ENCODE data around the gene NPM3.

NPM3 gene

GRCh38 chr10:101830322-101831168 is 47.3 kb upstream of the NPM3 start:
- Histone ChIP-seq H3K36me3 (replicated peaks; ENCODE audit: low read depth, low read length) (no peaks in the 10 kb centered on the region), H3K27me3 (ENCODE audit: low read depth, low read length) (no peaks in the 10 kb centered on the region), H3K79me2 (ENCODE audit: low read length) (no peaks in the 10 kb centered on the region), H3K9ac (ENCODE audit: low read length) (peak overlapping the region; percentile 71), H3K4me2 (ENCODE audit: low read length) (peak overlapping the region; percentile 96), H4K20me1 (ENCODE audit: insufficient read depth, low read length) (peaks cover 5% of the 10 kb centered on the region; the same call in 1 of the 2 replicates), H3K4me3 (ENCODE audit: low read length) (peak overlapping the region; percentile 89), H2AFZ (ENCODE audit: low read depth, low read length) (peak overlapping the region; percentile 76; the same call in 1 of the 2 replicates), H3K4me1 (ENCODE audit: low read length) (peaks cover 16% of the 10 kb centered on the region), H3K27ac (ENCODE audit: low read length) (peak overlapping the region; percentile 52), H3K9me3 (ENCODE audit: insufficient read depth, low read length) (no peaks in the 10 kb centered on the region)
- no peak for TF ChIP-seq CTCF (IDR thresholded peaks at IDR 0.05; ENCODE audit: low read depth, low read length)
- TF ChIP-seq EZH2phosphoT487 (IDR thresholded peaks at IDR 0.05; ENCODE audit: low read depth), result no peak

- Histone ChIP-seq H3K9ac (ENCODE audit: low read length) (no peak overlapping the region), H3K27me3 (ENCODE audit: low read depth, low read length) (no peaks in the 10 kb centered on the region), H3K79me2 (ENCODE audit: low read length) (no peaks in the 10 kb centered on the region), H3K36me3 (replicated peaks; ENCODE audit: low read depth, low read length) (no peaks in the 10 kb centered on the region), H2AFZ (ENCODE audit: low read depth, low read length) (no peak overlapping the region), H4K20me1 (ENCODE audit: insufficient read depth, low read length) (peaks cover 5% of the 10 kb centered on the region; the same call in 1 of the 2 replicates), H3K9me3 (ENCODE audit: insufficient read depth, low read length) (no peaks in the 10 kb centered on the region), H3K4me3 (ENCODE audit: low read length) (peak overlapping the region; percentile 89), H3K4me1 (ENCODE audit: low read length) (peaks cover 16% of the 10 kb centered on the region), H3K27ac (ENCODE audit: low read length) (peak overlapping the region; percentile 52), H3K4me2 (ENCODE audit: low read length) (peak overlapping the region; percentile 96)
- TF ChIP-seq CTCF (IDR thresholded peaks at IDR 0.05; ENCODE audit: low read depth, low read length) (no peak), EZH2phosphoT487 (IDR thresholded peaks at IDR 0.05; ENCODE audit: low read depth) (no peak)
Measured at GRCh38 chr10:101829561-101830315, 46.5 kb upstream of the NPM3 start.

GRCh38 chr10:101828766-101829551 is 45.7 kb upstream of the NPM3 start:
- H3K27me3 ChIP-seq (ENCODE audit: low read depth, low read length), result no peaks in the 10 kb centered on the region
- peak overlapping the region; percentile 26; the same call in 1 of the 2 replicates for H3K4me2 ChIP-seq (ENCODE audit: low read length)
- H3K27ac ChIP-seq (ENCODE audit: low read length), result no peak overlapping the region
- H3K9ac ChIP-seq (ENCODE audit: low read length), result no peak overlapping the region
- TF ChIP-seq CTCF (IDR thresholded peaks at IDR 0.05; ENCODE audit: low read depth, low read length) (no peak), EZH2phosphoT487 (IDR thresholded peaks at IDR 0.05; ENCODE audit: low read depth) (no peak)
- no peaks in the 10 kb centered on the region for H3K79me2 ChIP-seq (ENCODE audit: low read length)
- no peak overlapping the region for H3K4me3 ChIP-seq (ENCODE audit: low read length)
- H3K4me1 ChIP-seq (ENCODE audit: low read length), result peaks cover 16% of the 10 kb centered on the region
- peaks cover 5% of the 10 kb centered on the region; the same call in 1 of the 2 replicates for H4K20me1 ChIP-seq (ENCODE audit: insufficient read depth, low read length)
- no peaks in the 10 kb centered on the region for H3K36me3 ChIP-seq (replicated peaks; ENCODE audit: low read depth, low read length)
- H3K9me3 ChIP-seq (ENCODE audit: insufficient read depth, low read length), result no peaks in the 10 kb centered on the region
- H2AFZ ChIP-seq (ENCODE audit: low read depth, low read length), result no peak overlapping the region

Measured in OCI-LY3 (cell line).